Endodermal cell (in vitro differentiated cells): Measurements from ENCODE around the gene CEMIP2. TPM values are rescaled to one million over a fixed set of nuclear protein-coding genes. Genes with fewer than 3 reads are reported as not detected.

ENCODE experiments used
- DNase-seq: peaks from one replicate; pipeline ENCODE4 v3.0.0-alpha.2; 2017
- H3K27ac ChIP-seq: 2 replicates; pipeline ENCODE4 v1.5.1; 2013; ENCODE audit warnings: mild to moderate bottlenecking, low read depth, low read length, moderate library complexity
- H3K27me3 ChIP-seq: 2 replicates; pipeline ENCODE4 v1.6.1; 2013; ENCODE audit warnings: mild to moderate bottlenecking, low read length, moderate library complexity; ENCODE audit not compliant: insufficient read depth, control insufficient read depth, poor library complexity, severe bottlenecking
- H3K36me3 ChIP-seq: 2 replicates; pipeline ENCODE4 v1.7.0; 2013; ENCODE audit warnings: mild to moderate bottlenecking, low read length, moderate library complexity; ENCODE audit not compliant: control insufficient read depth, insufficient read depth
- H3K4me1 ChIP-seq: one replicate; pipeline ENCODE4 v1.7.0; 2013; ENCODE audit warnings: low read length; ENCODE audit not compliant: control insufficient read depth, insufficient read depth
- H3K4me3 ChIP-seq: 2 replicates; pipeline ENCODE4 v1.5.1; 2013; ENCODE audit warnings: mild to moderate bottlenecking, low read length, moderate library complexity
- H3K9ac ChIP-seq: 2 replicates; pipeline ENCODE4 v1.6.1; 2013; ENCODE audit warnings: mild to moderate bottlenecking, low read length, moderate library complexity; ENCODE audit not compliant: poor library complexity, severe bottlenecking; ENCODE audit errors: extremely low read depth
- H3K9me3 ChIP-seq: 2 replicates; pipeline ENCODE4 v1.6.1; 2013; ENCODE audit warnings: mild to moderate bottlenecking, low read length, moderate library complexity; ENCODE audit not compliant: control insufficient read depth
- H3K27ac Mint-ChIP-seq: 2 replicates; pipeline ENCODE4 v1.8.0; 2020; ENCODE audit warnings: mixed read lengths
- H3K27me3 Mint-ChIP-seq: 2 replicates; pipeline ENCODE4 v1.8.0; 2021; ENCODE audit warnings: mild to moderate bottlenecking, mixed read lengths; ENCODE audit not compliant: insufficient read depth
- H3K36me3 Mint-ChIP-seq: 2 replicates; pipeline ENCODE4 v1.8.0; 2020; ENCODE audit warnings: low read depth, mixed read lengths
- H3K4me1 Mint-ChIP-seq: 2 replicates; pipeline ENCODE4 v1.8.0; 2020; ENCODE audit warnings: mixed read lengths
- H3K4me3 Mint-ChIP-seq: 2 replicates; pipeline ENCODE4 v1.8.0; 2020; ENCODE audit warnings: mild to moderate bottlenecking, moderate library complexity, mixed read lengths
- H3K9me3 Mint-ChIP-seq: 2 replicates; pipeline ENCODE4 v1.8.0; 2020; ENCODE audit warnings: mild to moderate bottlenecking, mixed read lengths
- WGBS, 2 experiments: methylation state at CpG; one replicate each; pipeline versions ENCODE4 v1.1.5 to v1.1.7; 2013; ENCODE audit warnings: missing lambda C conversion rate in 2 of 2, mixed read lengths in 1 of 2; ENCODE audit not compliant: insufficient coverage in 1 of 2, insufficient read length in 1 of 2; 5-methylcytosine and 5-hydroxymethylcytosine counted together
- total RNA-seq, 2 donors: library from RNA; stranded (reverse); fragmentation: NEBNext Ultra II Directional in 1 of 2; extraction: Animal tissue kit (Norgen Biotek cat#: 25700) in 1 of 2; gene quantifications; 2 replicates in 1 of 2; 3 replicates in 1 of 2; pipeline ENCODE4 v1.2.1, GENCODE V29; 2021
- TF ChIP-seq, protein P1 (sequence below): fragments of 200-600 bp; sonication (generic); conservative IDR thresholded peaks from 2 replicates; pipeline ENCODE4 v1.5.0; 2021; ENCODE audit warnings: antibody characterized with exemption, mild to moderate bottlenecking

The CEMIP2 gene
- total RNA-seq, 2 donors from 2014 or later = 57.9 to 70.1 TPM

DNA sequence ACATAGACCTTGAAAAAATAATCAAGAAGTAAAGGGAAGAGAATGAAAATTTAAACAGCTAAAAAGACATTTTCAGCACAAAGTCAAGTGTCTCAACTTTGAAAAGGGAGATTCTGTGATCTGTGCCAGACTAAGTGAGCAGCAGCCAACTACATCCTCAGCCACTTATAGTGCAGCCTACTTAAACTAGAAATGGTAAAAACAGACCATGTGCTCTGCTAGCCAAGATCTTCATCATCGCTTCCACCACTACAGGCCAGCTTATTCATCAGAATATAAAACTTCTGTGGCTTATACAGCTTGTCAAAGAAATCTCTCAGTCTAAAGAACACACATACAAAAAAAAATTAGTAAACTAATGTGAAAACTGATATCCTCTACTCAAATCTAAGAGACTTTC lies 63.5 kb downstream of the CEMIP2 start:
- no peak for DNase-seq
- Histone ChIP-seq H3K27me3 (no peaks in the 10 kb centered on the region), H3K9me3 (no peaks in the 10 kb centered on the region), H3K27ac (no peak overlapping the region), H3K36me3 (peaks cover 79% of the 10 kb centered on the region), H3K9ac (no peak overlapping the region), H3K4me1 (no peaks in the 10 kb centered on the region), H3K4me3 (no peak overlapping the region)
- Mint-ChIP-seq H3K4me3 (no peak overlapping the region), H3K4me1 (no peaks in the 10 kb centered on the region), H3K9me3 (no peaks in the 10 kb centered on the region), H3K36me3 (peaks cover 48% of the 10 kb centered on the region), H3K27ac (no peak overlapping the region), H3K27me3 (no peaks in the 10 kb centered on the region)
- WGBS, 2 experiments = 97% methylated on average over 1 of the region's 1 CpG; no CpG with 5 or more reads in 1 of the 2 experiments
- TF ChIP-seq, protein P1, sequence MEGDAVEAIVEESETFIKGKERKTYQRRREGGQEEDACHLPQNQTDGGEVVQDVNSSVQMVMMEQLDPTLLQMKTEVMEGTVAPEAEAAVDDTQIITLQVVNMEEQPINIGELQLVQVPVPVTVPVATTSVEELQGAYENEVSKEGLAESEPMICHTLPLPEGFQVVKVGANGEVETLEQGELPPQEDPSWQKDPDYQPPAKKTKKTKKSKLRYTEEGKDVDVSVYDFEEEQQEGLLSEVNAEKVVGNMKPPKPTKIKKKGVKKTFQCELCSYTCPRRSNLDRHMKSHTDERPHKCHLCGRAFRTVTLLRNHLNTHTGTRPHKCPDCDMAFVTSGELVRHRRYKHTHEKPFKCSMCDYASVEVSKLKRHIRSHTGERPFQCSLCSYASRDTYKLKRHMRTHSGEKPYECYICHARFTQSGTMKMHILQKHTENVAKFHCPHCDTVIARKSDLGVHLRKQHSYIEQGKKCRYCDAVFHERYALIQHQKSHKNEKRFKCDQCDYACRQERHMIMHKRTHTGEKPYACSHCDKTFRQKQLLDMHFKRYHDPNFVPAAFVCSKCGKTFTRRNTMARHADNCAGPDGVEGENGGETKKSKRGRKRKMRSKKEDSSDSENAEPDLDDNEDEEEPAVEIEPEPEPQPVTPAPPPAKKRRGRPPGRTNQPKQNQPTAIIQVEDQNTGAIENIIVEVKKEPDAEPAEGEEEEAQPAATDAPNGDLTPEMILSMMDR = no peak

DNA sequence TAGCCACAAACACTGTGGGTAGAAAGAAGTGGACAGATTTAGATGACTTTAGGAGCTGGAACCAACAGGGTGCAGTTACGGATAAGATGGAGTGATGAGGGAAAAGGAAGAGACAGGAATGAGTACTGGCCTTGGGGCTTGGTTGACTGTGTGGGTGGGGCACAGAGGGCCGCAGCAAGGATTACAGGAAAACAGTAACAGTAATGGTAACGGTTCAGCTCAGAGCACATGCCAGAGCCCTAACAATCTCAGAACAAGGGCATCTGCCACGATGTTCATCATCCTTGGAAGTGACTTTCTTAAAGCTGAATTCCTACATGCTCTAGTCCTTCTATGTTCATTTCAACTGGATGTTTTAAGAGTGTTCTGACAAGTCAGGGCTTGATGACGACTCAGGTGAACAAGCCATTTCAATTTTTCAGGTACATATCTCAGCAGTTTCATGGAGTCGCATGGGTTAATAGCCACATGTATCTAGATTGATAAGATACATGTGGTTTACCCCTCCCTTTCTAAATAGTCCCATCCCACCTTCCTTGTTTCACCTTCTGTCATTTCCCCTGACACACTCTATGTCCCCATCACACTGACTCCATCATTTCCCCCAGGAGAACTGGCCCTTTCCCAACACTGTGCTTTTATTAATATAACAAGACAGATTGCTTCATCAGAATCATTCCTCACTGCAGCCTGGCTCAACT lies 65.0 kb downstream of the CEMIP2 start:
- Histone ChIP-seq H3K27ac (no peak overlapping the region), H3K4me1 (no peaks in the 10 kb centered on the region), H3K4me3 (no peak overlapping the region), H3K27me3 (no peaks in the 10 kb centered on the region), H3K9me3 (no peaks in the 10 kb centered on the region), H3K36me3 (peaks cover 77% of the 10 kb centered on the region), H3K9ac (no peak overlapping the region)
- WGBS, 2 experiments = 90 to 98% methylated on average over 4 to 6 of the region's 6 CpGs
- Mint-ChIP-seq H3K9me3 (no peaks in the 10 kb centered on the region), H3K27ac (no peak overlapping the region), H3K36me3 (peaks cover 49% of the 10 kb centered on the region), H3K4me3 (no peak overlapping the region), H3K27me3 (no peaks in the 10 kb centered on the region), H3K4me1 (no peaks in the 10 kb centered on the region)
- no peak for DNase-seq
- TF ChIP-seq, protein P1 = no peak

DNA sequence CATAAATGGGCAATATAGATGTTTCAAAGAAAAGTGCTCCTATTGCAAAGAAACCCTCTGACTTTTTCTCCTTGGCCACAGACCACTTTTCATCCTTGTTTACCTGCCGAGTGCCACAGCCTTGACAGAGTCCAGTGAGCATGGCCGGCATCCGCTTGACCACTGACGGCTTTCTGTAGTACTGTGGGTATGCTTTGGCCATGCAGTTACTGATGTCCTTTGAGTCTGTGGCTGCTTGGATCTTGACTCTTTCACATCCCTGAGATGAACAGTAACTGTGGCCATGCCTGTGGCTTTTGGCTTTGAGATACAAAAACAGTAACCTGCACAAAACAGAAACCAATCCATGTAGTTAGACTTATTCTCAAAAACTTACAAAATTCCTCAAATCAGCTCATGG lies 70.4 kb downstream of the CEMIP2 start:
- Histone ChIP-seq H3K4me1 (no peaks in the 10 kb centered on the region), H3K27ac (no peak overlapping the region), H3K4me3 (no peak overlapping the region), H3K9ac (no peak overlapping the region), H3K36me3 (peaks cover 84% of the 10 kb centered on the region), H3K27me3 (no peaks in the 10 kb centered on the region), H3K9me3 (no peaks in the 10 kb centered on the region)
- WGBS, 2 experiments = 99% methylated on average over 4 of the region's 4 CpGs; no CpG with 5 or more reads in 1 of the 2 experiments
- H3K9me3 Mint-ChIP-seq = no peaks in the 10 kb centered on the region
- DNase-seq = no peak
- no peaks in the 10 kb centered on the region for H3K4me1 Mint-ChIP-seq
- TF ChIP-seq, protein P1 = no peak
- no peaks in the 10 kb centered on the region for H3K27me3 Mint-ChIP-seq
- no peak overlapping the region for H3K27ac Mint-ChIP-seq
- no peak overlapping the region for H3K4me3 Mint-ChIP-seq
- H3K36me3 Mint-ChIP-seq = peaks cover 58% of the 10 kb centered on the region
